MCF 10A (cell line): ENCODE data around the gene AIRE. TPM values are rescaled to one million over a fixed set of nuclear protein-coding genes. Genes with fewer than 3 reads are reported as not detected.

Source experiments
- BruUV-seq: library from RNA; stranded (reverse); fragments of 400-500 nt; replicated peaks from 2 replicates; lab custom pipeline; 2021; lab: Mats Ljungman, UMichigan
- CTCF ChIA-PET: fragments of 300-600 bp; sonication (Branson Sonifier 250); formaldehyde crosslinking; extraction: SDS; loops from one replicate; lab custom pipeline; 2021; ENCODE audit warnings: antibody characterized with exemption, inconsistent platforms; lab: Yijun Ruan, JAX
- POLR2A ChIA-PET: fragments of 300-600, 350-650 bp; sonication (Branson Sonifier 250); formaldehyde crosslinking; extraction: SDS; loops from one replicate; lab custom pipeline; 2020; ENCODE audit warnings: antibody characterized with exemption, inconsistent platforms; lab: Yijun Ruan, JAX
- DNase-seq: peaks from one replicate; pipeline ENCODE4 v3.0.0-alpha.2; 2018; ENCODE audit not compliant: unreplicated experiment
- H3K27ac Mint-ChIP-seq: one replicate; pipeline ENCODE4 v1.8.0; 2022; ENCODE audit warnings: mild to moderate bottlenecking, low read depth, mixed read lengths; ENCODE audit not compliant: unreplicated experiment
- H3K27me3 Mint-ChIP-seq: one replicate; pipeline ENCODE4 v1.8.0; 2022; ENCODE audit warnings: mixed read lengths; ENCODE audit not compliant: insufficient read depth, unreplicated experiment
- H3K36me3 Mint-ChIP-seq: one replicate; pipeline ENCODE4 v1.8.0; 2022; ENCODE audit warnings: mild to moderate bottlenecking, moderate library complexity, mixed read lengths; ENCODE audit not compliant: insufficient read depth, unreplicated experiment
- H3K4me1 Mint-ChIP-seq: one replicate; pipeline ENCODE4 v1.8.0; 2022; ENCODE audit warnings: mixed read lengths; ENCODE audit not compliant: insufficient read depth, unreplicated experiment
- H3K4me3 Mint-ChIP-seq: one replicate; pipeline ENCODE4 v1.8.0; 2022; ENCODE audit warnings: mild to moderate bottlenecking, moderate library complexity, mixed read lengths; ENCODE audit not compliant: unreplicated experiment
- H3K9me3 Mint-ChIP-seq: one replicate; pipeline ENCODE4 v1.8.0; 2022; ENCODE audit warnings: mixed read lengths; ENCODE audit not compliant: unreplicated experiment
- CTCF ChIP-seq: fragments of 200-600 bp; IDR thresholded peaks from one replicate; pipeline ENCODE4 v1.8.0; 2022; ENCODE audit warnings: antibody characterized with exemption, mild to moderate bottlenecking; ENCODE audit not compliant: unreplicated experiment
- intact Hi-C: fragments of 100-400 bp; cut with micrococcal nuclease; formaldehyde crosslinking; loops from 2 replicates; pipeline ENCODE4 v1.14.1; 2022
- total RNA-seq: library from RNA; stranded (reverse); gene quantifications from 2 replicates; pipeline ENCODE4 v1.2.3, GENCODE V29; 2022

The AIRE gene
- total RNA-seq, 1 experiment from 2014 or later: not detected

- no peak for TF ChIP-seq CTCF
- H3K27ac Mint-ChIP-seq: no peak overlapping the region
- no peaks in the 10 kb centered on the region for H3K4me1 Mint-ChIP-seq
- POLR2A ChIA-PET: no interaction called here
- intact Hi-C loops: no loop called here
- H3K9me3 Mint-ChIP-seq: no peaks in the 10 kb centered on the region
- no peak for DNase-seq
- peaks cover 14% of the 10 kb centered on the region for H3K36me3 Mint-ChIP-seq
- CTCF ChIA-PET: no interaction called here
- no TSS peak for BruUV-seq
- H3K4me3 Mint-ChIP-seq: no peak overlapping the region
- H3K27me3 Mint-ChIP-seq: no peaks in the 10 kb centered on the region
Measured at GRCh38 chr21:44320847-44321246, 35.2 kb downstream of the AIRE start.

- Mint-ChIP-seq H3K9me3 (no peaks in the 10 kb centered on the region), H3K27ac (no peak overlapping the region), H3K27me3 (no peaks in the 10 kb centered on the region), H3K4me1 (no peaks in the 10 kb centered on the region), H3K4me3 (no peak overlapping the region), H3K36me3 (peaks cover 14% of the 10 kb centered on the region)
- intact Hi-C loops: no loop called here
- CTCF ChIA-PET: no interaction called here
- no TSS peak for BruUV-seq
- no peak for DNase-seq
- POLR2A ChIA-PET: no interaction called here
- TF ChIP-seq CTCF: no peak
Measured at GRCh38 chr21:44321846-44322450, 36.3 kb downstream of the AIRE start.

GRCh38 chr21:44322621-44323325 lies 37.1 kb downstream of the AIRE start:
- DNase-seq: no peak
- Mint-ChIP-seq H3K9me3 (no peaks in the 10 kb centered on the region), H3K4me3 (no peak overlapping the region), H3K36me3 (peaks cover 14% of the 10 kb centered on the region), H3K27me3 (no peaks in the 10 kb centered on the region), H3K4me1 (no peaks in the 10 kb centered on the region), H3K27ac (no peak overlapping the region)
- intact Hi-C loops: no loop called here
- CTCF ChIA-PET: interaction anchor here (0.6 to 1.3 kb wide), 2 partner anchors 16 to 25 kb away, joined by 3 to 4 read pairs; no protein-coding TSS in a partner anchor
- POLR2A ChIA-PET: interaction anchor here (0.6 kb wide), 1 partner anchor 7 kb away, joined by 3 read pairs; no protein-coding TSS in a partner anchor
- no peak for TF ChIP-seq CTCF
- no TSS peak for BruUV-seq

- TF ChIP-seq CTCF: no peak
- DNase-seq: no peak
- intact Hi-C loops: no loop called here
- BruUV-seq: no TSS peak
- no peak overlapping the region for H3K27ac Mint-ChIP-seq
- peaks cover 14% of the 10 kb centered on the region for H3K36me3 Mint-ChIP-seq
- no peak overlapping the region for H3K4me3 Mint-ChIP-seq
- H3K27me3 Mint-ChIP-seq: no peaks in the 10 kb centered on the region
- CTCF ChIA-PET: interaction anchor here (1.3 kb wide), 1 partner anchor 26 kb away, joined by 4 read pairs; no protein-coding TSS in a partner anchor
- no peaks in the 10 kb centered on the region for H3K4me1 Mint-ChIP-seq
- no peaks in the 10 kb centered on the region for H3K9me3 Mint-ChIP-seq
- POLR2A ChIA-PET: interaction anchor here (0.7 kb wide), 1 partner anchor 10 kb away, joined by 3 read pairs; no protein-coding TSS in a partner anchor
Measured at GRCh38 chr21:44323591-44323990, 37.9 kb downstream of the AIRE start.
